Measurements from ENCODE around the gene HAPLN2. TPM values are rescaled to one million over a fixed set of nuclear protein-coding genes. Genes with fewer than 3 reads are reported as not detected.
A peak's percentile ranks its signal among the peaks of the same experiment; 100 is the strongest.

Gene HAPLN2
- total RNA-seq, 2 experiments from 2014 or later: not detected

GRCh38 chr1:156598731-156599432, 20.3 kb upstream of the HAPLN2 start:
- peak overlapping the region; percentile 97 for H3K27ac Mint-ChIP-seq
- peaks cover 41% of the 10 kb centered on the region for H3K4me1 Mint-ChIP-seq (ENCODE audit: low read depth)
- ATAC-seq (no peak), DNase-seq (no peak)
- intact Hi-C loops (cut with micrococcal nuclease): no loop called here
- no peak for TF ChIP-seq CTCF (IDR thresholded peaks at IDR 0.05)
- H3K36me3 Mint-ChIP-seq (ENCODE audit: low read depth): peaks cover 51% of the 10 kb centered on the region
- H3K4me3 Mint-ChIP-seq: peak overlapping the region; percentile 93
- H3K9me3 Mint-ChIP-seq: no peaks in the 10 kb centered on the region
- no peaks in the 10 kb centered on the region for H3K27me3 Mint-ChIP-seq
- ChIA-PET CTCF (interaction anchor here (0.7 to 5.5 kb wide), 9 partner anchors 9 to 213 kb away, joined by 3 to 27 read pairs (median 10); partner anchors contain the start of gene NAXE), POLR2A (interaction anchor here (0.6 to 3.2 kb wide), 7 partner anchors 7 to 98 kb away, joined by 3 to 29 read pairs (median 5); partner anchors contain the start of genes MEF2D and NAXE)

- no peaks in the 10 kb centered on the region for H3K27me3 Mint-ChIP-seq
- no peaks in the 10 kb centered on the region for H3K9me3 Mint-ChIP-seq
- ChIA-PET POLR2A (interaction anchor here (0.6 to 3.2 kb wide), 14 partner anchors 8 to 142 kb away, joined by 3 to 29 read pairs (median 4); partner anchors contain the start of genes MEF2D and NAXE), CTCF (interaction anchor here (1.0 to 5.5 kb wide), 10 partner anchors 9 to 214 kb away, joined by 4 to 27 read pairs (median 6); partner anchors contain the start of genes MEF2D and NAXE)
- peaks cover 49% of the 10 kb centered on the region for H3K36me3 Mint-ChIP-seq (ENCODE audit: low read depth)
- TF ChIP-seq CTCF (IDR thresholded peaks at IDR 0.05): peak; percentile 45
- peaks cover 37% of the 10 kb centered on the region for H3K4me1 Mint-ChIP-seq (ENCODE audit: low read depth)
- DNase-seq (peak; percentile 37), ATAC-seq (peak; percentile 81)
- peak overlapping the region; percentile 93 for H3K4me3 Mint-ChIP-seq
- peak overlapping the region; percentile 97 for H3K27ac Mint-ChIP-seq
- intact Hi-C loops (cut with micrococcal nuclease): loop anchor here (5.0 kb wide), 1 partner anchor 143 kb away; no protein-coding TSS in a partner anchor
Measured at GRCh38 chr1:156599811-156600210, 19.4 kb upstream of the HAPLN2 start.

DNA sequence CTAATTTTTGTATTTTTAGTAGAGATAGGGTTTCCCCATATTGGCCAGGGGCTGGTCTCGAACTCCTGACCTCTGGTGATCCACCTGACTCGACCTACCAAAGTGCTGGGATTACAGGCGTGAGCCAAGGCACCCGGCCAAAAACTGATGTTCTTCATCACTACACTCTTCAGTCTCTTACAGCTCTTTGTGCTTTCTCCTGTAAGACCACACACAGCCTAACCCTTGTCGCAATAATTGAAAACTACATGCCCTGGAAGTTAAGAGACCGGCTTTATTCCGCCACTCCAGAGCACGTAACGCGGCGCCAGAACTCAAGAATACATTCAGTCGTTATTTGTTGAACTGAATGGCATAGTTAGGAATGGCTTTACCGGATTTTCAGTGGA, 18.5 kb upstream of the HAPLN2 start:
- Mint-ChIP-seq H3K27ac (peak overlapping the region; percentile 97), H3K4me3 (peak overlapping the region; percentile 93), H3K9me3 (no peaks in the 10 kb centered on the region), H3K27me3 (no peaks in the 10 kb centered on the region), H3K36me3 (ENCODE audit: low read depth) (peaks cover 40% of the 10 kb centered on the region), H3K4me1 (ENCODE audit: low read depth) (peaks cover 32% of the 10 kb centered on the region)
- ChIA-PET POLR2A (interaction anchor here (0.8 to 3.2 kb wide), 11 partner anchors 9 to 125 kb away, joined by 3 to 29 read pairs (median 4); partner anchors contain the start of gene NAXE), CTCF (interaction anchor here (1.0 to 5.5 kb wide), 11 partner anchors 8 to 215 kb away, joined by 3 to 27 read pairs (median 6); partner anchors contain the start of genes MEF2D and NAXE)
- peak; percentile 23 for DNase-seq
- no peak for TF ChIP-seq CTCF (IDR thresholded peaks at IDR 0.05)
- intact Hi-C loops (cut with micrococcal nuclease): loop anchor here (5.0 kb wide), 1 partner anchor 143 kb away; no protein-coding TSS in a partner anchor
- no peak for ATAC-seq

DNA sequence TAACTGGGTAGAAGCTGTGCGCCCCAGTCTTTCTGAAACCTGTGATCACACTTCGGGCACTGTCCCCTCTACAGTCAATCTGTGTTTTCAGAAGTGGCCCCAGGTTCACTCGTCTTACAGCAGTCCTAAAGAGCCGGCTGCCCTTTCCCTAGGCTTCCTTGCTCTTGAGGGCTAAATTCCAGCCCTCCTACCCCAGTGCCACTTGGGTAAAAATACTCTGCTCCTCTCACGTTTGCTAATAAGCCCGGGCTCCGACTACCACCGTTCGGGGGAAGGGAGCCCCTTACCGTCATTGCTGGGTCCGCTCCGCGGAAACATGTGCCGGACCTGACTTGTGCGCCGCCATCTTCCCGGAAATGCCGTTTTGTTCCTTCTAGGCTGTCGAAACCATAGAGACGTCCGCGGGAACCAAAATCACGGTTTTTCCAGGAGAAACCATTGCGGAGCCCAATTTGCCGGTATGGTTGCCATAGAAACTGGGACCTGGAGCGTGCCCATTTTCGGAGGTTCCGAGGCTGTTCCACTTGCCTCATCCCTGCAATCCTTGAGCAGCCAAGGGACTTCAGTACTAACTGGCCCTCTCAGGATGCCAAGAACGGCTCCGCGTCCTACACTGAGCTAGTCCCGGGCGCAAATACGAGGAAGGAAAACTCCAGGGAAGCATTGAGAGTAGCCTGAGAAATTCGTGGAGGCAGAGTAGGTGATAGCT, 17.9 kb upstream of the HAPLN2 start, which contains the start of gene GPATCH4:
TSS of gene GPATCH4 (minus strand) at position 358 of the 709 bp plus-strand sequence.
- peak; percentile 77 for ATAC-seq
- H3K36me3 Mint-ChIP-seq (ENCODE audit: low read depth): peaks cover 37% of the 10 kb centered on the region
- H3K27me3 Mint-ChIP-seq: no peaks in the 10 kb centered on the region
- H3K27ac Mint-ChIP-seq: peak within 1 kb of the TSS; percentile 97
- peak; percentile 91 for DNase-seq
- H3K4me3 Mint-ChIP-seq: peak within 1 kb of the TSS; percentile 93
- peaks cover 32% of the 10 kb centered on the region for H3K4me1 Mint-ChIP-seq (ENCODE audit: low read depth)
- intact Hi-C loops (cut with micrococcal nuclease): loop anchor here (5.0 kb wide), 1 partner anchor 144 kb away; no protein-coding TSS in a partner anchor
- no peaks in the 10 kb centered on the region for H3K9me3 Mint-ChIP-seq
- CTCF ChIA-PET: interaction anchor here (0.6 to 5.5 kb wide), 14 partner anchors 7 to 215 kb away, joined by 3 to 27 read pairs (median 4); partner anchors contain the start of genes MEF2D and NAXE
- TF ChIP-seq CTCF (IDR thresholded peaks at IDR 0.05): no peak
- POLR2A ChIA-PET: interaction anchor here (0.6 to 3.2 kb wide), 9 partner anchors 10 to 125 kb away, joined by 3 to 29 read pairs (median 4); partner anchors contain the start of gene NAXE
